ENCODE data around the gene PNPLA1. TPM values are rescaled to one million over a fixed set of nuclear protein-coding genes. Genes with fewer than 3 reads are reported as not detected.
A peak's percentile ranks its signal among the peaks of the same experiment; 100 is the strongest.

PNPLA1 gene
- total RNA-seq, 1 experiment from 2014 or later, result not detected

DNA sequence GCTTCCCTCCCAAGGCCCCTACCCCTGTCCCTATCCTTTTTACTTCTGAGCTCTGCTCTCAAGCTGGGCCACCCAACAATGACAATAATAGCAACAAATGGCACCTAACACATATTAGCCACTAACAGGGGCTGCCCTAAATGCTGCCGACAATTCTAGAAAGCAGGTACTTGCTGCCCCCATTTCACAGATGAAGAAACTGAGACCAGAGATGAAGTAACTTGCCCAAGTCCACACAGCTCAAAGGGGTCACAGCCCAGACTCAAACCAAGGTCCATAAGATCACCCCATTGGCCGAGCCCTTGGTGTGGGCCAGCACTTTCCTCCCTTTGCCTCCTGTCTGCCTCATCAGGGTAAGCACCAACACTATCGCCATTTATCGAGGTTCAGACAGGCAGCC lies 54.9 kb downstream of the PNPLA1 start:
- no peak for DNase-seq
- no peak overlapping the region for H3K4me3 ChIP-seq (ENCODE audit: insufficient read depth, low read depth, low read length)
- no peaks in the 10 kb centered on the region for H3K36me3 ChIP-seq (replicated peaks; ENCODE audit: control insufficient read depth, insufficient read depth, low read length)
- H3K27me3 ChIP-seq (ENCODE audit: control insufficient read depth, insufficient read depth, low read length), result no peaks in the 10 kb centered on the region

DNA sequence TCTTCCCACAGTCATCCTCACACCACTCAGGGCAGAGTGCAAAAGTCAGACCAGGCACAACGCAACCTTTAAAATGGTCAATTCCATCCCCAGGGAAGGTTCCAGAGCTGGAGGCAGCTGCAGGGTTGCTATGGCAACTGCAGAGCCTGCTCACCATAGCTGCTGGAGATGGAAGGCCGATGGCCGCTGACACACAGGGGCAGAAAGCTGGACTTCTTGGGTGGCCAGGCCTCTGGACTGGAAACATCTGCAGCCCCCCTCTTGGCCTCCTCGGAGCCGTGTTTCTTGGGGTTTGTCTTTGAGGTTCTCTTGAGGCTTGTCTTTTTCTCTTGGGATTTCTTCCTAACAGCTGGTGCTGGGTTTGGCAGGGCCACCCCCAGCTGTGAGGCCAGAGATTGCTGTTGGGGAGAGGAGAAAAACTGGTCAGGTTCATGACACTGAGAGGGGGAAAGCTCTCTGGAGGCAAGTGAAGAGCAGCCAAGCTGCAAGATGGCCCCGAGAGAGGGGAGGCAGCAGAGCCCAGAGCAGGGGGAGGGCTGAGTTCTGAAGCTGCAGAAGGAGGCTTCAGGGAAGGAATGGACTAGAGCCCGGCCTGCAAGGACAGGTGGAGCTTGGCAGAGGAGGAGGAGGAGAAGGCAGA lies 56.6 kb downstream of the PNPLA1 start:
- Histone ChIP-seq H3K4me3 (ENCODE audit: insufficient read depth, low read depth, low read length) (no peak overlapping the region), H3K27me3 (ENCODE audit: control insufficient read depth, insufficient read depth, low read length) (no peaks in the 10 kb centered on the region), H3K36me3 (replicated peaks; ENCODE audit: control insufficient read depth, insufficient read depth, low read length) (no peaks in the 10 kb centered on the region)
- DNase-seq, result no peak

DNA sequence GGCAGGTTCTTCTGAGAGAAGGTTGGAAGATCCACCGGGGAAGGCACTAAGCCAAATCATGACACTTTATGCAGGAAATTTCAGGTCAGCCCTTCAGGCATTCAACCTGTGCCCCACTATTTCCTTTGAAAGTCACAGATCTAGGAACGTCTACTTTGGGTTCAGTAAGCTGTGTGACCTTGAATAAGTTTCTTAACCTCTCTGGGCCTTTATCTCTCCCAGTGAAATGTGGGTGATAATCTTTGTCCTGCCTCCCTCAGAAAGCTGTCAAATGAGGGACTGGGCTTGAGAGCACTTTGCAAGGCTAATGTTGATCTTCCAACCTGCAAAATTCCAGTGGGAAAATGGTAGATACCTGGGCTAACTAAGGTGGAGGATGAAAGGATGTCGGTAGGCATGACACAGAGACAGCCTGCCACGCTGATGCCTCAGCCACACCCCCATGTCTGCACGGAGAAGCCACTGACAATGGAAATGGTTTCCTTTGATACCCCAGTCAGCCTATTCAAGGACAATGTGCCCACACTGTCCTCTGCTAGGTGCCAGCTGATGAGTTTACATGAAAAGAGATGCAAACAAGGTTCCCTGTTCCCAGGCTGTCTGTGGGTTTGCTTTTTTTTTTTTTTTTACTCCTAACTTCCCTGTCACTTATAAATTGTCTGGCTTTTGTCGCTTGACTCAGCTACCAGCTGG lies 57.5 kb downstream of the PNPLA1 start:
- Histone ChIP-seq H3K4me3 (ENCODE audit: insufficient read depth, low read depth, low read length) (no peak overlapping the region), H3K36me3 (replicated peaks; ENCODE audit: control insufficient read depth, insufficient read depth, low read length) (no peaks in the 10 kb centered on the region), H3K27me3 (ENCODE audit: control insufficient read depth, insufficient read depth, low read length) (no peaks in the 10 kb centered on the region)
- peak; percentile 61 for DNase-seq

DNA sequence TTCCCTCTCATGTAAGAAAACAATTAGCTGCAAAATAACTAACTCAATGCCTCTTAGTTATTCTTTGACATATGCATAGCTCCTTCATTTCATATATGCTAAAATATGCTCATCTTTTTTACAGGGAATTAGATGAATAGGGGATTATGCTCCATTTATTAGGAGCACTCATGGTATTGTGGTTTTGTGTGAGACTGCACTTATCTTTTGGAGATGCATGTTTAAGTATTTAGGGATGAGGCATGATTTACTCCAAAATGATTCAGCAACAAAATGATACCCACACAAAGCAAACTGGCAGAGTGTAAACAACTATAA lies 58.0 kb downstream of the PNPLA1 start:
- H3K36me3 ChIP-seq (replicated peaks; ENCODE audit: control insufficient read depth, insufficient read depth, low read length), result no peaks in the 10 kb centered on the region
- no peaks in the 10 kb centered on the region for H3K27me3 ChIP-seq (ENCODE audit: control insufficient read depth, insufficient read depth, low read length)
- DNase-seq, result no peak
- no peak overlapping the region for H3K4me3 ChIP-seq (ENCODE audit: insufficient read depth, low read depth, low read length)

DNA sequence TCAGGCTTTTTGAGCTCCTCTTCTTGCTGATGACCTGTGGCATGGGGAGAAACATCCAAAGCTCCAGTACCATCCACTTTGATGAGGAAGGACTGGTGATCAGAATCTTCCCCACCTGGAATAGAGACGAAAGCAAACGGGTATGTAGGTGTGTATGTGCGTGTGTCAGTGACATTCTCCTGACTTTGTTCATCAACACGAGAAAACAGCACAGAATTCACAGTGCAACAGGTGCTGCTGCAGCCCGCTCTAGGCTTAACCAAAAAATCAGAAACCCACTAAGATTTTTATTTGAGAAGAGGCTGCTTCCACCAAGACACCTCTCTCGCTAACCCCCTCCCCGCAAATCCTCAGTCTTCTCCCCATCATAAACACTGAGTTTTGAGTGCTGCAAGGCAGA lies 58.7 kb downstream of the PNPLA1 start:
- no peak for DNase-seq

DNA sequence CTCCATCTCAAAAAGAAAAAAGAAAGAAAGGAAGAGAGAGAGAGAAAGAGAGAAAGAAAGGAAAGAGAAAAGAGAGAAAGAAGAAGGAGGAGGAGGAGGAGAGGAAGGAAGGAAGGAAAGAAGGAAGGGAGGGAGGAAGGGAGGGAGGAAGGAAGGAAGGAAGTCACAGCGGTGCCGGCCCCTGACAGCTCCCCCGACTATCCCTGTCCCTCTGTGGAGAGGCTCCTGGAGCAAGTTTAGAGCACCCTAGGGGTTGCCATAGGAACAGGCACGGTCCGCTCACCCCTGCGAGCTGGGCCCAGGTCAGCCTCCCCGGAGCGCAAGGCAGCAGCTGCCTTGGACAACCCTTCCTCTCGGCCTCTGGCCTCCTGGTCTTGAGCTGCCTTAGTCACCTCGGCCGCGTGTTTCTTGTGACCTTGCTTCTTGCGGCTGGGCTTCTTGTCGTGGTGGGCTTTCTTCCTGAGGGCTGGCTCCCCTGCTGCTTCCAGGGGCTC lies 60.0 kb downstream of the PNPLA1 start:
- Histone ChIP-seq H3K4me3 (ENCODE audit: insufficient read depth, low read depth, low read length) (no peak overlapping the region), H3K36me3 (replicated peaks; ENCODE audit: control insufficient read depth, insufficient read depth, low read length) (no peaks in the 10 kb centered on the region), H3K27me3 (ENCODE audit: control insufficient read depth, insufficient read depth, low read length) (no peaks in the 10 kb centered on the region)
- DNase-seq, result peak; percentile 83

More for the DNA sequence above, 58.7 kb downstream of the PNPLA1 start:
- Histone ChIP-seq H3K4me3 (ENCODE audit: insufficient read depth, low read depth, low read length) (no peak overlapping the region), H3K27me3 (ENCODE audit: control insufficient read depth, insufficient read depth, low read length) (no peaks in the 10 kb centered on the region), H3K36me3 (replicated peaks; ENCODE audit: control insufficient read depth, insufficient read depth, low read length) (no peaks in the 10 kb centered on the region)

DNA sequence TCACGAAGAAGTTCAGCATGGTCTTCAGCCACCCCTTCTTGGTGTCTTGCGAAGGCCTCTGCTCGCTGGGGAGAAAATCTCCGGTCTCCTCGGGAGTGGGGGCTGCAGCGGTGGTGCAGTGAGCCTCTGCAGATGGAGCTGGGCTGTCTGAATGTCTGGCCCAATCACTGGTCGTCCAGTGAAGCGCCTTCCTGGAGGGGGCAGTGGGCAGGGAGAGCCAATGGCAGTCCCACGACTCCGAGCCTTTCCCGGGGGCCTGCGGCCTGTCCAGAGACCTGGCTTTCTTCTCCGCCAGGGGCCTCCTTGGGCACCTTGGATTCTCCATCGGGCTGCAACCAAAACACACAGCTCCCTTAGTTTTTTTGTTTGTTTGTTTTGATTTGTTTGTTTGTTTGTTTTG lies 60.5 kb downstream of the PNPLA1 start:
- H3K36me3 ChIP-seq (replicated peaks; ENCODE audit: control insufficient read depth, insufficient read depth, low read length), result no peaks in the 10 kb centered on the region
- no peaks in the 10 kb centered on the region for H3K27me3 ChIP-seq (ENCODE audit: control insufficient read depth, insufficient read depth, low read length)
- H3K4me3 ChIP-seq (ENCODE audit: insufficient read depth, low read depth, low read length), result no peak overlapping the region
- DNase-seq, result peak; percentile 54

DNA sequence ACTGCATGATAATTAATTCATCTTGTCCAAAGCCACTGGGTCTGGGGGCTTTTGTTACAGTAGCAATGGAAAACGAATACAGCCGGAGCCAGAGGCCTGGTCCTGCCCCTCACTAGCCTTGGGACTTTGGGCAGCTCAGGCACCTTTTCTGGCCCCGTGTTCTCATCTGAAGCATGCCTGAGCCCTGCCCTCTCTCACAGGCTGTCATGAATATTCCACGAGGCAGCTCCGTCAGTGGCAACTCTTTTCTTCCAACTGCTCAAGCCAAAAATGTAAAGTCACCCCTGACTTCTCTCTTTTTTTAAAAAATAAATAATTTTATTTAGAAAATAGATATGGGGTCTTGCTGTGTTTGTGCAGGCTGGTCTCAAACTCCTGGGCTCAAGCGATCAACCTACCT lies 61.5 kb downstream of the PNPLA1 start:
- Histone ChIP-seq H3K27me3 (ENCODE audit: control insufficient read depth, insufficient read depth, low read length) (no peaks in the 10 kb centered on the region), H3K36me3 (replicated peaks; ENCODE audit: control insufficient read depth, insufficient read depth, low read length) (no peaks in the 10 kb centered on the region), H3K4me3 (ENCODE audit: insufficient read depth, low read depth, low read length) (no peak overlapping the region)
- no peak for DNase-seq

DNA sequence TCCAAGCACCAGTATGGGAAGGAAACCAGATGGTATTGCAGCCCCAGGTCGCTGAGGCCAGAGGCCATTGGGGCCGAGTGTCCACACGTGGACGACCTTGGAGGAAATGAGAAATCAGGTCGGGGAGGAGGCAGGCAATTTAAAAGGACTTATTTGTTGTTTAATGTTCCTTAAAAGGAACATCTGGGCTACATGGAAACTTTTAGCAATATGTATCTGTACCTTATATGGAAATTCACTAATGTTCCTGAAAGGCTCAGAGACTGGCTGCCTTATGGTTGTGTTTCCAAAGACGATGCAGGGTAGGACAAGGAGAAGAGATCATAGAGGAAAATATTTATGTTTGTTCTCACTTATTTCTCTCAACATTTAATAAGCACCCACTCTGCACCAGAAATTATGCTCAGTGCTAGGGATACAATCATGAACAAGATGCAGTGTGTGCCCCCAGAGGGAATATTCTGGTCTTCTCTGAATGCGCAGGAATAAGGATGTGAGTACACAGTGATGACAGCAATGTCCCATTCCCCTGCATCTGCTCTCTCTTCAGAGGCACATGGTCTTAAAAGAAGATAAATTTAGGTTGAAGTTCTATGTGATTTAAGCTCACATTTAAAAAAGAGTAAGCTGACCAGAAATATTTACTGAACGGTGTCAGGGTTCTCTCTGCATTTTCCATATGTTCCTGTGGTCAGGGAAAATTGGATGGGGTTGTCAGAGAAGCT lies 63.5 kb downstream of the PNPLA1 start:
- Histone ChIP-seq H3K36me3 (replicated peaks; ENCODE audit: control insufficient read depth, insufficient read depth, low read length) (no peaks in the 10 kb centered on the region), H3K4me3 (ENCODE audit: insufficient read depth, low read depth, low read length) (no peak overlapping the region), H3K27me3 (ENCODE audit: control insufficient read depth, insufficient read depth, low read length) (no peaks in the 10 kb centered on the region)
- no peak for DNase-seq

DNA sequence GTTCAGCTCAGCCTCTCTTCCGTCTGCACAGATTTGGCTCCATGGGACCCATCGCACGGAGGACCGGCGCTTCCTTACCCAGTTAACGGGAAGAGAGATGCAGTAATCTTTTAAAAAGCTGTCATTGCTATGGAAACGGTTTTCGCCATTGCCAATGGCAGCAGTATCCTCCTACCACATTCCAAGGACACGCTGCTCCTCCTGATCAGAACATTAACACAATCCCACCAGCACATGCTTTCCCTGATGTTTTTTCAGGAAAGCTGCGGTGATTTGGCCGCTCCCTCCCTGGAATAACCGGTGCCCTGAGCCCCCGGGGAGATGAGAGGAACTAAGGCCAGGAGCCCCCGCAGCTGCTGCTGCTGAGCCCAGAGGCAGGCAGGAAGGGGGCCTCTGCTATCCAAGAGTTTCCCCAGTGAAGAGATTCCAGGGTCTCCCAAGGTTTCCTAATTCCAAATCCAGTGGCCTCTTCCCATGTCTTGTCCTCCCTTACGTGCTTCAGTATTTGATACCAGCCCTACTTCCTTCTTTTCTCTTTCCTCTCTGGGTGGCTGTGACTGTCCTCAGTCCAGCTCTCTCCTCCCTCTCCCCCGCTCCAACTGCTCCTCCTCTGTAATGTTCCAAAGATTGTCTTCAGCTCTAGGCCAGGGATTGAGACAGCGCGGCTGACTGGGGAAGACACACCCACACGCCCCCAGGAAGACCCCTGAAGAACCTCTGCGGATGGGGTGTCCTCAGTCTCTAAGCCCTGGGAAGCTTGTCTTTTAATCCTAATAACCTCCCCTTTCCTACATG lies 64.3 kb downstream of the PNPLA1 start:
- peak; percentile 63 for DNase-seq
- no peaks in the 10 kb centered on the region for H3K36me3 ChIP-seq (replicated peaks; ENCODE audit: control insufficient read depth, insufficient read depth, low read length)
- H3K4me3 ChIP-seq (ENCODE audit: insufficient read depth, low read depth, low read length), result no peak overlapping the region
- H3K27me3 ChIP-seq (ENCODE audit: control insufficient read depth, insufficient read depth, low read length), result no peaks in the 10 kb centered on the region

DNA sequence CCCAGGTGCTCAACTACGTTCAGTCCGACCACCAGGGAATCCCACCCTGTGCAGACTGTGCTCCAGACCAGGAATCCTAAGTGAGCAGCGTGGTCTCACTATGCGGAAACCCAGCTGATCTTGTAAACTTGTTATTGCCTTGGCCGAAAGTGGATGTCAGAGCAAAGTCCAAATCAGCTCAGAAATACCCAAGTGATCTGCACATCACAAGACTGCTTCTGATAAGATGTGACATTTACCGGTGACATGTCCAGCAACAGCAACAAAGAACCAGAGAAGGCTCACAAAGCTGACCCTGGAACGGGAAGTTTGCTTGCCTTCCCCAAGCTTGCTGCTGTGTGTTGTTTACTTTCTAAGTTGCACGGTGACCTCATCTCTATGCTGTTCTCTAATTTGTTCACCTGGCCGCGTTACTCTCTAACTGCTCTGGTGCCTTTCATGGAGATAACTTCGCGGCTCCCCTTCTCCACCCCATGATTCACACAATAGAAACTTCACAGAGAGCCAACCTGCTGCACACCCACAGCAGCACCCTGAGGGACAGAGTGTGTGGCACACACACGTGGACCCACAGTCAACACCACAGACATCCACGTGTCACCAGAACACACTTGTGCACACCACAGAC lies 65.1 kb downstream of the PNPLA1 start:
- no peak for DNase-seq
- Histone ChIP-seq H3K4me3 (ENCODE audit: insufficient read depth, low read depth, low read length) (no peak overlapping the region), H3K27me3 (ENCODE audit: control insufficient read depth, insufficient read depth, low read length) (peaks cover 5% of the 10 kb centered on the region), H3K36me3 (replicated peaks; ENCODE audit: control insufficient read depth, insufficient read depth, low read length) (no peaks in the 10 kb centered on the region)

DNA sequence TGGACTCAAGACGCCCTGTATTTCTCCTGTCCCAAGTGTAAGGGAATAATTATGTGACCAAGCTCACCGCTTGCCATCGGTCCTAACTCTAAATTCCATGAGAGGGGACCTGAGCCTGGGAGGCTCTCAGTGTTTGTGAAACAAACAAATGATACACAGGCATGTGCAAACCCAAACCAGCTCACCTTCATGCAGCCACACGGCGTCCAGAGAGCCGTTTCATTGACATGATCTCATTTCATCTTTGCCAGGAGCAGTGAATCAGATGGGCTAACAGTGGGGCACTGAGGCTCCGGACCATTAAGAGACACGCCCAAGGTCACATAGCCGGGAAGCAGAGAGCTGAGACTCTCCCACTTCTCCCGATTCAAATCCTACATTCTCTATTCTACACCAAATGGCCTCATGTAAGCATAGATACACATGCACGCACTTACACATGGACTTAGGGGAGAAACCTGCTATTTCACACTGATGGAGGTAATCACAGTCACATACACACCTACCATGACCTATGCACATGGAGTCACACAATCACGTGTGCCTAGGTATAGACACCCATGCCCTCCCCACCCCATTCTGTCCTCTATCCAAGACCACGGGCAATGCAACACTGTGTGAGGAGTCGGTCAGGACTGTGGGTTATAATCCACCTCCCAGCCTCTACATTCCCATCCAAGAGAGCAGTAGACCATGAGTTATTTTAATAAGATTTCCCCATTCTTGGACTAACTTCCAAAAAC lies 65.8 kb downstream of the PNPLA1 start:
- Histone ChIP-seq H3K27me3 (ENCODE audit: control insufficient read depth, insufficient read depth, low read length) (peaks cover 10% of the 10 kb centered on the region), H3K4me3 (ENCODE audit: insufficient read depth, low read depth, low read length) (no peak overlapping the region), H3K36me3 (replicated peaks; ENCODE audit: control insufficient read depth, insufficient read depth, low read length) (no peaks in the 10 kb centered on the region)
- DNase-seq, result no peak

DNA sequence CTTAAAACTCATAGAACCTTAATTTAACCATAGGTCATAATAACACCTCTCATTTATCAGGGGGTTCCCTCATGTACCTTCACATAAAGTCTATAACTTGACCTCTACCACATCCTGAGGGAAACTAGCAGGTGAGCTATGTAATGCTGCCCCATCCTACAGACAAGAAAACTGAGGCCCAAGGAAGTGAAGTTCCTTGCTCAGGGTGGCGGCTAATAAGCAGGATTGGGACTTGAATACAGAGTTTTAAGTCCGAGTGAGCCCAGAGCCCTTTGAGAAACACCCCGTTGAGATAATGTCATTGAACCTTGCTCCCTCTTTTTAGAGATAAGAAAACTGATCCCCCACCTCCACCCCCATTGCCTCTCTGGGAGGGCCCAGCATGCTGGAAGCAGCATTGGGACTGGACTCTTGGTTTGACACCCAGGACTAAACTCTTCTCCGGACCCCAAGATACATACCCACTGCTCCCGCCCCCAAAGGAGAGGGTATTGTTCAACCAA lies 66.4 kb downstream of the PNPLA1 start:
- H3K36me3 ChIP-seq (replicated peaks; ENCODE audit: control insufficient read depth, insufficient read depth, low read length), result no peaks in the 10 kb centered on the region
- H3K4me3 ChIP-seq (ENCODE audit: insufficient read depth, low read depth, low read length), result no peak overlapping the region
- peaks cover 13% of the 10 kb centered on the region for H3K27me3 ChIP-seq (ENCODE audit: control insufficient read depth, insufficient read depth, low read length)

More for the DNA sequence above, 66.4 kb downstream of the PNPLA1 start:
- DNase-seq, result no peak
